ENCODE data around the gene ZNF20.
"Not testable (repeated sequence)": the region's sequence is repeated elsewhere in the genome, so short reads cannot be mapped to it uniquely, and the experiment has no call there.

Gene ZNF20

GRCh38 chr19:12111943-12112637 is 28.1 kb downstream of the ZNF20 start:
- no peak for DNase-seq

- DNase-seq, result no peak
Observed at GRCh38 chr19:12111176-12111575, 29.0 kb downstream of the ZNF20 start.

- DNase-seq, result not testable (repeated sequence)
Observed at GRCh38 chr19:12103909-12104308, 36.2 kb downstream of the ZNF20 start.

- DNase-seq, result no peak
Observed at GRCh38 chr19:12098040-12098439, 42.1 kb downstream of the ZNF20 start.

- DNase-seq, result no peak
Observed at GRCh38 chr19:12095111-12095790, 44.9 kb downstream of the ZNF20 start.

GRCh38 chr19:12093777-12094176 is 46.4 kb downstream of the ZNF20 start:
- no peak for DNase-seq

- DNase-seq, result no peak
Observed at GRCh38 chr19:12092956-12093355, 47.2 kb downstream of the ZNF20 start.

- DNase-seq, result peak; percentile 23
Observed at GRCh38 chr19:12092065-12092867, 47.9 kb downstream of the ZNF20 start.

GRCh38 chr19:12090807-12091206 is 49.3 kb downstream of the ZNF20 start:
- DNase-seq, result peak; percentile 50

- no peak for DNase-seq
Observed at GRCh38 chr19:12085074-12085818, 54.9 kb downstream of the ZNF20 start.

GRCh38 chr19:12083336-12083735 is 56.8 kb downstream of the ZNF20 start:
- DNase-seq, result not testable (repeated sequence)

Data from activated T-cell treated with anti-CD3 and anti-CD28 coated beads for 4 hours (primary cell).